HEK293 (cell line): ENCODE measurements around the gene RALGAPA2.

Experiments used
- CTCF ChIA-PET: fragments of 350-600 bp; formaldehyde crosslinking; extraction: SDS; loops from one replicate; lab custom pipeline; 2021; ENCODE audit warnings: antibody characterized with exemption; lab: Yijun Ruan, JAX
- POLR2A ChIA-PET: fragments of 300-600 bp; formaldehyde crosslinking; extraction: SDS; loops from one replicate; lab custom pipeline; 2020; ENCODE audit warnings: antibody characterized with exemption, inconsistent platforms; lab: Yijun Ruan, JAX
- H3K27ac ChIP-seq: fragments of 200-500 bp; sonication (Bioruptor generic); 2 replicates; pipeline ENCODE4 v1.5.1; 2014; ENCODE audit warnings: low read depth, low read length, control low read depth, inconsistent platforms; ENCODE audit errors: extremely low read depth
- H3K36me3 ChIP-seq, 2 experiments: fragments of 200-500 bp in 1 of 2; sonication (Bioruptor generic) in 1 of 2; 1 replicate in 1 of 2; 2 replicates in 1 of 2; pipeline ENCODE4 v1.5.1; 2014 to 2017; ENCODE audit warnings: inconsistent platforms in 2 of 2, low read length in 2 of 2; ENCODE audit not compliant: control insufficient read depth in 2 of 2, insufficient read depth in 1 of 2
- H3K4me1 ChIP-seq: fragments of 200-500 bp; sonication (Bioruptor generic); 2 replicates; pipeline ENCODE4 v1.5.1; 2014; ENCODE audit warnings: mild to moderate bottlenecking, low read length, inconsistent platforms; ENCODE audit not compliant: control insufficient read depth, insufficient read depth
- H3K4me3 ChIP-seq: 2 replicates; pipeline ENCODE4 v1.5.1; 2011; ENCODE audit warnings: low read depth, mild to moderate bottlenecking, control low read depth, low read length, moderate library complexity
- H3K9me3 ChIP-seq: fragments of 200-500 bp; sonication (Bioruptor generic); 2 replicates; pipeline ENCODE4 v1.5.1; 2014; ENCODE audit warnings: low read depth, low read length, inconsistent platforms; ENCODE audit not compliant: control insufficient read depth, insufficient read depth
- KLF16 ChIP-seq: fragments of 450-650 bp; formaldehyde crosslinking; IDR thresholded peaks from 2 replicates; pipeline ENCODE4 v1.5.1; 2017; ENCODE audit warnings: missing biosample characterization, missing genetic modification characterization
- YY1 ChIP-seq: fragments of 450-650 bp; formaldehyde crosslinking; IDR thresholded peaks from 2 replicates; pipeline ENCODE4 v1.5.1; 2018; ENCODE audit warnings: missing biosample characterization, missing genetic modification characterization
- ZBTB11 ChIP-seq: fragments of 450-650 bp; formaldehyde crosslinking; conservative IDR thresholded peaks from 2 replicates; pipeline ENCODE4 v1.5.1; 2016; ENCODE audit warnings: low read depth, missing biosample characterization, missing genetic modification characterization
- ZNF132 ChIP-seq: fragments of 450-650 bp; formaldehyde crosslinking; IDR thresholded peaks from 2 replicates; pipeline ENCODE4 v1.5.1; 2017; ENCODE audit warnings: missing biosample characterization, missing genetic modification characterization, borderline replicate concordance
- ZNF133 ChIP-seq: fragments of 450-650 bp; formaldehyde crosslinking; IDR thresholded peaks from 2 replicates; pipeline ENCODE4 v1.5.1; 2016; ENCODE audit warnings: missing biosample characterization, missing genetic modification characterization
- ZNF175 ChIP-seq: fragments of 450-650 bp; formaldehyde crosslinking; IDR thresholded peaks from 2 replicates; pipeline ENCODE4 v1.5.1; 2016; ENCODE audit warnings: missing biosample characterization, missing genetic modification characterization
- ZNF239 ChIP-seq: fragments of 450-650 bp; formaldehyde crosslinking; IDR thresholded peaks from 2 replicates; pipeline ENCODE4 v1.5.1; 2016; ENCODE audit warnings: missing biosample characterization, missing genetic modification characterization
- ZNF274 ChIP-seq, 2 experiments: fragments of 200-500 bp in 1 of 2; fragments of 450-650 bp in 1 of 2; sonication (Bioruptor generic) in 1 of 2; formaldehyde crosslinking in 1 of 2; IDR thresholded peaks; 2 replicates each; pipeline versions ENCODE4 v1.5.1 to v1.6.1; 2014 to 2016; ENCODE audit warnings: borderline replicate concordance in 1 of 2, inconsistent platforms in 1 of 2, low read length in 1 of 2, missing biosample characterization in 1 of 2, missing genetic modification characterization in 1 of 2
- ZNF449 ChIP-seq: fragments of 450-650 bp; formaldehyde crosslinking; IDR thresholded peaks from 2 replicates; pipeline ENCODE4 v1.5.1; 2017; ENCODE audit warnings: missing biosample characterization, mild to moderate bottlenecking, missing genetic modification characterization, moderate library complexity
- ZNF48 ChIP-seq: fragments of 450-650 bp; formaldehyde crosslinking; IDR thresholded peaks from 2 replicates; pipeline ENCODE4 v1.5.1; 2016; ENCODE audit warnings: missing biosample characterization, missing genetic modification characterization
- ZNF530 ChIP-seq: fragments of 450-650 bp; formaldehyde crosslinking; IDR thresholded peaks from 2 replicates; pipeline ENCODE4 v1.5.1; 2016; ENCODE audit warnings: low read depth, missing biosample characterization, missing genetic modification characterization
- ZNF596 ChIP-seq: fragments of 450-650 bp; IDR thresholded peaks from 2 replicates; pipeline ENCODE4 v1.5.0; 2018; ENCODE audit warnings: missing biosample characterization, mild to moderate bottlenecking, missing genetic modification characterization, moderate library complexity
- ZNF624 ChIP-seq: fragments of 450-650 bp; formaldehyde crosslinking; IDR thresholded peaks from 2 replicates; pipeline ENCODE4 v1.5.1; 2017; ENCODE audit warnings: missing biosample characterization, missing genetic modification characterization
- ZNF692 ChIP-seq: fragments of 450-650 bp; formaldehyde crosslinking; IDR thresholded peaks from 2 replicates; pipeline ENCODE4 v1.5.1; 2016; ENCODE audit warnings: missing biosample characterization, missing genetic modification characterization
- TF ChIP-seq, protein P1 (sequence below): fragments of 450-650 bp; formaldehyde crosslinking; IDR thresholded peaks from 2 replicates; pipeline ENCODE4 v1.5.1; 2017; ENCODE audit warnings: missing biosample characterization, missing genetic modification characterization
- TF ChIP-seq, protein P2 (sequence below): fragments of 450-650 bp; IDR thresholded peaks from 2 replicates; pipeline ENCODE4 v1.5.1; 2018; ENCODE audit warnings: missing biosample characterization, missing genetic modification characterization
- TF ChIP-seq, protein P3 (sequence below): fragments of 450-650 bp; formaldehyde crosslinking; IDR thresholded peaks from 2 replicates; pipeline ENCODE4 v1.5.1; 2016; ENCODE audit warnings: missing biosample characterization, missing genetic modification characterization

Gene RALGAPA2

GRCh38 chr20:20398123-20398522 lies 314.3 kb downstream of the RALGAPA2 start:
- no peak overlapping the region for H3K27ac ChIP-seq
- POLR2A ChIA-PET = no interaction called here
- no peak overlapping the region for H3K4me3 ChIP-seq
- H3K4me1 ChIP-seq = no peaks in the 10 kb centered on the region
- CTCF ChIA-PET = no interaction called here
- TF ChIP-seq ZNF449 (tag by site-specific recombination) (no peak), ZNF624 (tag by site-specific recombination) (no peak), KLF16 (tag by site-specific recombination) (no peak), ZNF274 (IDR thresholded peaks at IDR 0.05; ENCODE audit: low read length) (no peak), ZNF274 (tag by site-specific recombination; IDR thresholded peaks at IDR 0.05; ENCODE audit: borderline replicate concordance) (no peak)
- no peaks in the 10 kb centered on the region for H3K9me3 ChIP-seq
- H3K36me3 ChIP-seq = no peaks in the 10 kb centered on the region

- no peak overlapping the region for H3K27ac ChIP-seq
- no peaks in the 10 kb centered on the region for H3K4me1 ChIP-seq
- H3K4me3 ChIP-seq = no peak overlapping the region
- ChIA-PET CTCF (no interaction called here), POLR2A (no interaction called here)
- no peaks in the 10 kb centered on the region for H3K36me3 ChIP-seq
- no peaks in the 10 kb centered on the region for H3K9me3 ChIP-seq
- TF ChIP-seq ZNF133 (tag by site-specific recombination) (no peak), ZNF239 (tag by site-specific recombination) (peak; percentile 99), ZNF692 (tag by site-specific recombination) (no peak)
These were observed 315.6 kb downstream of the RALGAPA2 start for GRCh38 chr20:20396794-20397193.

DNA sequence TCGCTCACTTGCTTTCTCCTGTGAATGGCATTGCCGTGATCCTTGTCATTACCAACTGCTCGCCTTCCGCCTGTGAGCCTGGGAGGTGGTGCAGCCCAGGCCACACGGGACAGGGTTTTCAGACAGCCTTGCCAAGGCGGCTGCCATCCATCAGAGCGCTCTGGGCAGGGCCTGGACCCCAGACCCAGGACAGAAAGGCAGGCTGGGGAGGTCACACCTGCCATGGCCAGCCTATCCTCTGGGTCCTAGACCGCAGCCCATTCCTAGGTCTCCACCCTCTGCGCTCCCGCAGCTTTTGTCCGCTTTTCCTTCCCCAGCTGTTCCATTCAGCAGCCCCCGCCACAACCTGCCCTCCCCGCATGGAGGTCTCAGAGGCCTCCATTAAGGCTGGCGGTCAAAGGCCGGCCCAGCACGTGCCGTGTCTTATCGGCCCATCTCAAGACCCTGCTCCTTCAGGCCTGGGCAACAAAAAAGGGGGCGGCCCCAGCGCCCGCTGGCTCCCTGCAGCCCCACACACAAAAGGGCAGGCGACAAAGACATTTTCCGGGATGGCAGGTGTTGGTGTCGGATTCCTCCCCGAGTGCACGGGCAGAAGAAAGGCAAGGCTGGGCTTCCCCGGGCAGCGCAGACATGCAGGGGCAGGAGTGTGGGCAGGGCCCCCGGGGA lies 316.4 kb downstream of the RALGAPA2 start:
- ChIA-PET POLR2A (no interaction called here), CTCF (no interaction called here)
- Histone ChIP-seq H3K27ac (no peak overlapping the region), H3K9me3 (no peaks in the 10 kb centered on the region), H3K4me3 (no peak overlapping the region), H3K36me3 (no peaks in the 10 kb centered on the region), H3K4me1 (no peaks in the 10 kb centered on the region)
- TF ChIP-seq YY1 (tag by site-specific recombination) (no peak), ZNF175 (tag by site-specific recombination) (no peak), ZNF48 (tag by site-specific recombination) (no peak), ZNF132 (tag by site-specific recombination) (no peak), ZNF530 (tag by site-specific recombination) (no peak), ZBTB11 (tag by site-specific recombination) (no peak), ZNF596 (tag by site-specific recombination) (no peak)
- TF ChIP-seq, protein P1, sequence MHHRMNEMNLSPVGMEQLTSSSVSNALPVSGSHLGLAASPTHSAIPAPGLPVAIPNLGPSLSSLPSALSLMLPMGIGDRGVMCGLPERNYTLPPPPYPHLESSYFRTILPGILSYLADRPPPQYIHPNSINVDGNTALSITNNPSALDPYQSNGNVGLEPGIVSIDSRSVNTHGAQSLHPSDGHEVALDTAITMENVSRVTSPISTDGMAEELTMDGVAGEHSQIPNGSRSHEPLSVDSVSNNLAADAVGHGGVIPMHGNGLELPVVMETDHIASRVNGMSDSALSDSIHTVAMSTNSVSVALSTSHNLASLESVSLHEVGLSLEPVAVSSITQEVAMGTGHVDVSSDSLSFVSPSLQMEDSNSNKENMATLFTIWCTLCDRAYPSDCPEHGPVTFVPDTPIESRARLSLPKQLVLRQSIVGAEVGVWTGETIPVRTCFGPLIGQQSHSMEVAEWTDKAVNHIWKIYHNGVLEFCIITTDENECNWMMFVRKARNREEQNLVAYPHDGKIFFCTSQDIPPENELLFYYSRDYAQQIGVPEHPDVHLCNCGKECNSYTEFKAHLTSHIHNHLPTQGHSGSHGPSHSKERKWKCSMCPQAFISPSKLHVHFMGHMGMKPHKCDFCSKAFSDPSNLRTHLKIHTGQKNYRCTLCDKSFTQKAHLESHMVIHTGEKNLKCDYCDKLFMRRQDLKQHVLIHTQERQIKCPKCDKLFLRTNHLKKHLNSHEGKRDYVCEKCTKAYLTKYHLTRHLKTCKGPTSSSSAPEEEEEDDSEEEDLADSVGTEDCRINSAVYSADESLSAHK = no peak
- TF ChIP-seq, protein P2, sequence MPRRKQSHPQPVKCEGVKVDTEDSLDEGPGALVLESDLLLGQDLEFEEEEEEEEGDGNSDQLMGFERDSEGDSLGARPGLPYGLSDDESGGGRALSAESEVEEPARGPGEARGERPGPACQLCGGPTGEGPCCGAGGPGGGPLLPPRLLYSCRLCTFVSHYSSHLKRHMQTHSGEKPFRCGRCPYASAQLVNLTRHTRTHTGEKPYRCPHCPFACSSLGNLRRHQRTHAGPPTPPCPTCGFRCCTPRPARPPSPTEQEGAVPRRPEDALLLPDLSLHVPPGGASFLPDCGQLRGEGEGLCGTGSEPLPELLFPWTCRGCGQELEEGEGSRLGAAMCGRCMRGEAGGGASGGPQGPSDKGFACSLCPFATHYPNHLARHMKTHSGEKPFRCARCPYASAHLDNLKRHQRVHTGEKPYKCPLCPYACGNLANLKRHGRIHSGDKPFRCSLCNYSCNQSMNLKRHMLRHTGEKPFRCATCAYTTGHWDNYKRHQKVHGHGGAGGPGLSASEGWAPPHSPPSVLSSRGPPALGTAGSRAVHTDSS (tag by site-specific recombination) = no peak
- TF ChIP-seq, protein P3, sequence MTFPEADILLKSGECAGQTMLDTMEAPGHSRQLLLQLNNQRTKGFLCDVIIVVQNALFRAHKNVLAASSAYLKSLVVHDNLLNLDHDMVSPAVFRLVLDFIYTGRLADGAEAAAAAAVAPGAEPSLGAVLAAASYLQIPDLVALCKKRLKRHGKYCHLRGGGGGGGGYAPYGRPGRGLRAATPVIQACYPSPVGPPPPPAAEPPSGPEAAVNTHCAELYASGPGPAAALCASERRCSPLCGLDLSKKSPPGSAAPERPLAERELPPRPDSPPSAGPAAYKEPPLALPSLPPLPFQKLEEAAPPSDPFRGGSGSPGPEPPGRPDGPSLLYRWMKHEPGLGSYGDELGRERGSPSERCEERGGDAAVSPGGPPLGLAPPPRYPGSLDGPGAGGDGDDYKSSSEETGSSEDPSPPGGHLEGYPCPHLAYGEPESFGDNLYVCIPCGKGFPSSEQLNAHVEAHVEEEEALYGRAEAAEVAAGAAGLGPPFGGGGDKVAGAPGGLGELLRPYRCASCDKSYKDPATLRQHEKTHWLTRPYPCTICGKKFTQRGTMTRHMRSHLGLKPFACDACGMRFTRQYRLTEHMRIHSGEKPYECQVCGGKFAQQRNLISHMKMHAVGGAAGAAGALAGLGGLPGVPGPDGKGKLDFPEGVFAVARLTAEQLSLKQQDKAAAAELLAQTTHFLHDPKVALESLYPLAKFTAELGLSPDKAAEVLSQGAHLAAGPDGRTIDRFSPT (tag by site-specific recombination) = no peak
